SK-N-SH treated with all-trans-retinoic acid at 6 μM for 48 hours (cell line): ENCODE results near the gene ACYP1.
A peak's percentile ranks its signal among the peaks of the same experiment; 100 is the strongest.

ENCODE experiments used
- ATAC-seq: fragments of 200-7000 bp; cut with Tn5 transposase; 3 replicates; pipeline ENCODE4 v1.9.1; 2020; ENCODE audit warnings: mild to moderate bottlenecking, moderate library complexity
- ARNTL ChIP-seq: fragments of 450-650 bp; formaldehyde crosslinking; IDR thresholded peaks from 2 replicates; pipeline ENCODE4 v1.5.0; 2020; ENCODE audit warnings: low read depth, mild to moderate bottlenecking, moderate library complexity, borderline replicate concordance
- BACH2 ChIP-seq: fragments of 250-450 bp; sonication (Bioruptor Pico); IDR thresholded peaks from 2 replicates; pipeline ENCODE4 v1.9.0; 2021; ENCODE audit warnings: mild to moderate bottlenecking, borderline replicate concordance
- CREB5 ChIP-seq: fragments of 250-450 bp; sonication (Bioruptor Pico); IDR thresholded peaks from 2 replicates; pipeline ENCODE4 v1.5.1; 2020; ENCODE audit warnings: low read depth, mild to moderate bottlenecking, moderate library complexity
- CSDC2 ChIP-seq: fragments of 250-450 bp; sonication (Bioruptor Pico); IDR thresholded peaks from 2 replicates; pipeline ENCODE4 v1.5.0; 2020; ENCODE audit warnings: mild to moderate bottlenecking, moderate library complexity
- CSRNP3 ChIP-seq: fragments of 250-450 bp; sonication (Bioruptor Pico); IDR thresholded peaks from 2 replicates; pipeline ENCODE4 v1.5.1; 2021; ENCODE audit warnings: mild to moderate bottlenecking, moderate library complexity
- ESRRG ChIP-seq: fragments of 250-450 bp; sonication (Bioruptor Pico); IDR thresholded peaks from 2 replicates; pipeline ENCODE4 v1.6.1; 2021; ENCODE audit warnings: mild to moderate bottlenecking
- GLIS3 ChIP-seq: fragments of 250-450 bp; sonication (Bioruptor Pico); IDR thresholded peaks from 2 replicates; pipeline ENCODE4 v1.5.0; 2020; ENCODE audit warnings: mild to moderate bottlenecking, moderate library complexity
- ISL1 ChIP-seq: fragments of 250-450 bp; sonication (Bioruptor Pico); IDR thresholded peaks from 2 replicates; pipeline ENCODE4 v2.1.2; 2022; ENCODE audit warnings: mild to moderate bottlenecking, moderate library complexity
- OSR1 ChIP-seq: fragments of 250-450 bp; sonication (Bioruptor Pico); IDR thresholded peaks from 2 replicates; pipeline ENCODE4 v1.8.0; 2022; ENCODE audit warnings: moderate library complexity, mild to moderate bottlenecking, inconsistent platforms
- PATZ1 ChIP-seq: fragments of 250-450 bp; sonication (Bioruptor Pico); IDR thresholded peaks from 2 replicates; pipeline ENCODE4 v1.8.0; 2020; ENCODE audit warnings: mild to moderate bottlenecking, moderate library complexity, borderline replicate concordance
- POU6F1 ChIP-seq: fragments of 250-450 bp; sonication (Bioruptor Pico); IDR thresholded peaks from 2 replicates; pipeline ENCODE4 v1.8.0; 2021; ENCODE audit warnings: low read depth, mild to moderate bottlenecking, moderate library complexity, borderline replicate concordance
- PPARA ChIP-seq: fragments of 250-450 bp; sonication (Bioruptor Pico); IDR thresholded peaks from 2 replicates; pipeline ENCODE4 v1.5.0; 2020; ENCODE audit warnings: mild to moderate bottlenecking, borderline replicate concordance
- RARB ChIP-seq: fragments of 250-450 bp; sonication (Bioruptor Pico); IDR thresholded peaks from 2 replicates; pipeline ENCODE4 v1.8.0; 2021; ENCODE audit warnings: mild to moderate bottlenecking, moderate library complexity
- TCF4 ChIP-seq: fragments of 250-450 bp; sonication (Bioruptor Pico); IDR thresholded peaks from 2 replicates; pipeline ENCODE4 v1.8.0; 2021; ENCODE audit warnings: mild to moderate bottlenecking, moderate library complexity, borderline replicate concordance
- TSHZ2 ChIP-seq: fragments of 250-450 bp; sonication (Bioruptor Pico); IDR thresholded peaks from 2 replicates; pipeline ENCODE4 v1.5.0; 2020; ENCODE audit warnings: mild to moderate bottlenecking, moderate library complexity
- ZC3H10 ChIP-seq: fragments of 250-450 bp; sonication (Bioruptor Pico); IDR thresholded peaks from 2 replicates; pipeline ENCODE4 v1.5.1; 2021; ENCODE audit warnings: mild to moderate bottlenecking, moderate library complexity
- ZFP3 ChIP-seq: fragments of 250-450 bp; sonication (Bioruptor Pico); IDR thresholded peaks from 2 replicates; pipeline ENCODE4 v1.5.0; 2020; ENCODE audit warnings: mild to moderate bottlenecking, moderate library complexity
- ZFP30 ChIP-seq: fragments of 450-650 bp; formaldehyde crosslinking; IDR thresholded peaks from 2 replicates; pipeline ENCODE4 v1.5.0; 2022; ENCODE audit warnings: mild to moderate bottlenecking, moderate library complexity
- ZNF565 ChIP-seq: fragments of 450-650 bp; formaldehyde crosslinking; conservative IDR thresholded peaks from 2 replicates; pipeline ENCODE4 v1.5.0; 2020; ENCODE audit warnings: low read depth, mild to moderate bottlenecking, moderate library complexity
- ZNF70 ChIP-seq: fragments of 450-650 bp; formaldehyde crosslinking; IDR thresholded peaks from 2 replicates; pipeline ENCODE4 v1.5.0; 2020; ENCODE audit warnings: mild to moderate bottlenecking, moderate library complexity
- ZNF8 ChIP-seq: fragments of 450-650 bp; formaldehyde crosslinking; IDR thresholded peaks from 2 replicates; pipeline ENCODE4 v1.5.0; 2020; ENCODE audit warnings: mild to moderate bottlenecking, moderate library complexity

The ACYP1 gene

GRCh38 chr14:75013290-75013689 is 50.5 kb downstream of the ACYP1 start (continued):
- no peak for TF ChIP-seq ISL1
- no peak for TF ChIP-seq POU6F1 (CRISPR knock-in tag)
- TF ChIP-seq PPARA: no peak
- no peak for TF ChIP-seq RARB
- no peak for TF ChIP-seq ZNF8 (CRISPR knock-in tag)
- TF ChIP-seq CSDC2 (CRISPR knock-in tag): no peak
- no peak for TF ChIP-seq ZNF70 (CRISPR knock-in tag)
- TF ChIP-seq, all 23 proteins: peak for 0

- TF ChIP-seq CREB5 (CRISPR knock-in tag): no peak
- no peak for TF ChIP-seq ESRRG (CRISPR knock-in tag)
- TF ChIP-seq POU6F1 (CRISPR knock-in tag): no peak
- TF ChIP-seq TSHZ2 (CRISPR knock-in tag): no peak
- no peak for TF ChIP-seq ZNF565 (CRISPR knock-in tag)
- no peak for TF ChIP-seq ZFP30 (CRISPR knock-in tag)
- no peak for TF ChIP-seq ZC3H10 (CRISPR knock-in tag)
- no peak for TF ChIP-seq CSRNP3 (CRISPR knock-in tag)
- no peak for TF ChIP-seq ISL1
- no peak for TF ChIP-seq ZNF70 (CRISPR knock-in tag)
- TF ChIP-seq ZNF8 (CRISPR knock-in tag): no peak
- no peak for TF ChIP-seq GLIS3 (CRISPR knock-in tag)
- TF ChIP-seq CSDC2 (CRISPR knock-in tag): no peak
- no peak for TF ChIP-seq PPARA
- no peak for TF ChIP-seq ARNTL (CRISPR knock-in tag)
- TF ChIP-seq BACH2: no peak
- peak; percentile 88 for ATAC-seq
Measured at GRCh38 chr14:75011356-75011994, 52.3 kb downstream of the ACYP1 start.

- no peak for ATAC-seq
- no peak for TF ChIP-seq OSR1
- no peak for TF ChIP-seq ZNF565 (CRISPR knock-in tag)
- TF ChIP-seq ESRRG (CRISPR knock-in tag): no peak
- no peak for TF ChIP-seq ZC3H10 (CRISPR knock-in tag)
- TF ChIP-seq PATZ1 (CRISPR knock-in tag): no peak
- no peak for TF ChIP-seq POU6F1 (CRISPR knock-in tag)
- TF ChIP-seq TSHZ2 (CRISPR knock-in tag): no peak
- no peak for TF ChIP-seq ZFP3 (CRISPR knock-in tag)
- TF ChIP-seq TCF4 (CRISPR knock-in tag): no peak
- no peak for TF ChIP-seq RARB
- TF ChIP-seq GLIS3 (CRISPR knock-in tag): no peak
Measured at GRCh38 chr14:75010472-75011093, 53.2 kb downstream of the ACYP1 start.
